ENCODE data around the gene MRPS22. TPM values are rescaled to one million over a fixed set of nuclear protein-coding genes. Genes with fewer than 3 reads are reported as not detected.

MRPS22 gene
- total RNA-seq, 3 donors from 2014 or later (not counting 1 experiment from before 2014, with no cell fraction given) = 32.4 to 39.1 (median 35.3) TPM

GRCh38 chr3:139325551-139325950, 18.3 kb upstream of the MRPS22 start:
- Mint-ChIP-seq H3K9me3 (no peaks in the 10 kb centered on the region), H3K36me3 (no peaks in the 10 kb centered on the region), H3K4me1 (peaks cover 6 to 16% of the 10 kb centered on the region in 2 donors), H3K4me3 (no peak overlapping the region), H3K27ac (no peak overlapping the region), H3K27me3 (ENCODE audit: low read depth in 2 of 2) (peaks cover 9% of the 10 kb centered on the region in 2 donors)
- DNase-seq (no peak), ATAC-seq (no peak)
- Histone ChIP-seq H3K27me3 (ENCODE audit: control insufficient read depth, insufficient read depth, low read length) (peaks cover 2% of the 10 kb centered on the region), H3K4me3 (ENCODE audit: low read length) (no peak overlapping the region), H3K9me3 (ENCODE audit: control insufficient read depth, insufficient read depth, low read length) (no peaks in the 10 kb centered on the region), H3K36me3 (ENCODE audit: control insufficient read depth, insufficient read depth, low read length) (no peaks in the 10 kb centered on the region), H3K27ac (ENCODE audit: low read length) (no peak overlapping the region), H3K4me1 (ENCODE audit: control insufficient read depth, insufficient read depth, low read length) (peaks cover 11% of the 10 kb centered on the region)
- intact Hi-C loops (cut with micrococcal nuclease) = no loop called here
- TF ChIP-seq CTCF (IDR thresholded peaks at IDR 0.05) = no peak
- WGBS (ENCODE audit: insufficient coverage) = 98% methylated on average over 3 of the region's 3 CpGs

GRCh38 chr3:139326131-139326530, 17.7 kb upstream of the MRPS22 start:
- Mint-ChIP-seq H3K27me3 (ENCODE audit: low read depth in 2 of 2) (peaks cover 10 to 11% of the 10 kb centered on the region in 2 donors), H3K4me1 (peaks cover 6 to 16% of the 10 kb centered on the region in 2 donors), H3K36me3 (no peaks in the 10 kb centered on the region), H3K27ac (no peak overlapping the region), H3K9me3 (no peaks in the 10 kb centered on the region), H3K4me3 (no peak overlapping the region)
- intact Hi-C loops (cut with micrococcal nuclease) = no loop called here
- ATAC-seq (no peak), DNase-seq (no peak)
- H3K4me3 ChIP-seq (ENCODE audit: low read length) = no peak overlapping the region
- H3K9me3 ChIP-seq (ENCODE audit: control insufficient read depth, insufficient read depth, low read length) = no peaks in the 10 kb centered on the region
- H3K27me3 ChIP-seq (ENCODE audit: control insufficient read depth, insufficient read depth, low read length) = peaks cover 4% of the 10 kb centered on the region
- WGBS (ENCODE audit: insufficient coverage) = 95% methylated on average over 5 of the region's 5 CpGs
- H3K36me3 ChIP-seq (ENCODE audit: control insufficient read depth, insufficient read depth, low read length) = no peaks in the 10 kb centered on the region
- no peak overlapping the region for H3K27ac ChIP-seq (ENCODE audit: low read length)
- TF ChIP-seq CTCF (IDR thresholded peaks at IDR 0.05) = no peak
- H3K4me1 ChIP-seq (ENCODE audit: control insufficient read depth, insufficient read depth, low read length) = peaks cover 11% of the 10 kb centered on the region

- no peaks in the 10 kb centered on the region for H3K36me3 ChIP-seq (ENCODE audit: control insufficient read depth, insufficient read depth, low read length)
- H3K4me3 ChIP-seq (ENCODE audit: low read length) = no peak overlapping the region
- Mint-ChIP-seq H3K36me3 (no peaks in the 10 kb centered on the region), H3K4me1 (peaks cover 6 to 16% of the 10 kb centered on the region in 2 donors), H3K9me3 (no peaks in the 10 kb centered on the region), H3K27ac (no peak overlapping the region), H3K4me3 (no peak overlapping the region), H3K27me3 (ENCODE audit: low read depth in 2 of 2) (peaks cover 7 to 16% of the 10 kb centered on the region in 2 donors)
- no peaks in the 10 kb centered on the region for H3K9me3 ChIP-seq (ENCODE audit: control insufficient read depth, insufficient read depth, low read length)
- H3K27me3 ChIP-seq (ENCODE audit: control insufficient read depth, insufficient read depth, low read length) = peaks cover 4% of the 10 kb centered on the region
- no peak for ATAC-seq
- H3K4me1 ChIP-seq (ENCODE audit: control insufficient read depth, insufficient read depth, low read length) = peaks cover 11% of the 10 kb centered on the region
- no peak for TF ChIP-seq CTCF (IDR thresholded peaks at IDR 0.05)
- intact Hi-C loops (cut with micrococcal nuclease) = no loop called here
- WGBS (ENCODE audit: insufficient coverage) = 56% methylated on average over 2 of the region's 4 CpGs
- DNase-seq = no peak
- H3K27ac ChIP-seq (ENCODE audit: low read length) = no peak overlapping the region
These were observed 17.1 kb upstream of the MRPS22 start for GRCh38 chr3:139326707-139327106.

GRCh38 chr3:139327231-139327630, 16.6 kb upstream of the MRPS22 start:
- H3K9me3 ChIP-seq (ENCODE audit: control insufficient read depth, insufficient read depth, low read length) = no peaks in the 10 kb centered on the region
- H3K4me3 Mint-ChIP-seq = no peak overlapping the region
- no peaks in the 10 kb centered on the region for H3K9me3 Mint-ChIP-seq
- WGBS (ENCODE audit: insufficient coverage) = 90% methylated on average over 5 of the region's 5 CpGs
- peaks cover 6 to 16% of the 10 kb centered on the region in 2 donors for H3K4me1 Mint-ChIP-seq
- no peak for ATAC-seq
- no peaks in the 10 kb centered on the region for H3K36me3 ChIP-seq (ENCODE audit: control insufficient read depth, insufficient read depth, low read length)
- no peak for DNase-seq
- H3K27me3 ChIP-seq (ENCODE audit: control insufficient read depth, insufficient read depth, low read length) = peaks cover 5% of the 10 kb centered on the region
- no peaks in the 10 kb centered on the region for H3K36me3 Mint-ChIP-seq
- no peak overlapping the region for H3K27ac Mint-ChIP-seq
- no peak for TF ChIP-seq CTCF (IDR thresholded peaks at IDR 0.05)
- H3K27me3 Mint-ChIP-seq (ENCODE audit: low read depth in 2 of 2) = peaks cover 9 to 21% of the 10 kb centered on the region in 2 donors
- no peak overlapping the region for H3K4me3 ChIP-seq (ENCODE audit: low read length)
- H3K4me1 ChIP-seq (ENCODE audit: control insufficient read depth, insufficient read depth, low read length) = peaks cover 11% of the 10 kb centered on the region
- no peak overlapping the region for H3K27ac ChIP-seq (ENCODE audit: low read length)
- intact Hi-C loops (cut with micrococcal nuclease) = no loop called here
